ENCODE data around the gene GUCY1B1. TPM values are rescaled to one million over a fixed set of nuclear protein-coding genes. Genes with fewer than 3 reads are reported as not detected.

GUCY1B1 gene
- total RNA-seq, 1 experiment from 2014 or later: not detected

DNA sequence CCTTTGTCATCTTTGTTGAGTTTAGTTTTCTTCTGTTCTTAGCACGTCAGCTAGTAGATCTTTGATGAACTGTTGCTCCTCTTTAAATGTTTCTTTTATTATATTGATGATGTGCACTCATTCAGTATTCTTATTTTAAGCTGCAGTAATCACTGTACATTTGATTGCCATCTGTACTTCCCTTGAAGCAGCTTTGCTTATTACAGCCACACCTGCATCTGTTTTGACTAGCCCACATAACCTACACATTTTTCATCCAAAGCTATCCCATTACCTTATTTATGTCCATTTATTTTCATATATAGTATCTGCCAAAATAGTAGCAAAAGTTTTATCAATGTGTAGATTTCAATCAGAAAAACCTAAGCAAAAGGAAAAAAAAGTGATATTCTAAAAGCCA, 23.9 kb upstream of the GUCY1B1 start:
- no peak overlapping the region for H3K4me3 Mint-ChIP-seq (ENCODE audit: unreplicated experiment)
- TF ChIP-seq, protein P1, sequence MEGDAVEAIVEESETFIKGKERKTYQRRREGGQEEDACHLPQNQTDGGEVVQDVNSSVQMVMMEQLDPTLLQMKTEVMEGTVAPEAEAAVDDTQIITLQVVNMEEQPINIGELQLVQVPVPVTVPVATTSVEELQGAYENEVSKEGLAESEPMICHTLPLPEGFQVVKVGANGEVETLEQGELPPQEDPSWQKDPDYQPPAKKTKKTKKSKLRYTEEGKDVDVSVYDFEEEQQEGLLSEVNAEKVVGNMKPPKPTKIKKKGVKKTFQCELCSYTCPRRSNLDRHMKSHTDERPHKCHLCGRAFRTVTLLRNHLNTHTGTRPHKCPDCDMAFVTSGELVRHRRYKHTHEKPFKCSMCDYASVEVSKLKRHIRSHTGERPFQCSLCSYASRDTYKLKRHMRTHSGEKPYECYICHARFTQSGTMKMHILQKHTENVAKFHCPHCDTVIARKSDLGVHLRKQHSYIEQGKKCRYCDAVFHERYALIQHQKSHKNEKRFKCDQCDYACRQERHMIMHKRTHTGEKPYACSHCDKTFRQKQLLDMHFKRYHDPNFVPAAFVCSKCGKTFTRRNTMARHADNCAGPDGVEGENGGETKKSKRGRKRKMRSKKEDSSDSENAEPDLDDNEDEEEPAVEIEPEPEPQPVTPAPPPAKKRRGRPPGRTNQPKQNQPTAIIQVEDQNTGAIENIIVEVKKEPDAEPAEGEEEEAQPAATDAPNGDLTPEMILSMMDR (IDR thresholded peaks at IDR 0.05; ENCODE audit: insufficient read depth in 1 of 2, low read depth in 1 of 2, low read length in 1 of 2, severe bottlenecking in 1 of 2, unreplicated experiment in 1 of 2): no peak
- no peaks in the 10 kb centered on the region for H3K27me3 Mint-ChIP-seq (ENCODE audit: insufficient read depth, unreplicated experiment)
- no TSS peak for BruUV-seq (replicated peaks)
- DNase-seq: no peak
- no peaks in the 10 kb centered on the region for H3K9me3 Mint-ChIP-seq (ENCODE audit: unreplicated experiment)
- no peaks in the 10 kb centered on the region for H3K36me3 Mint-ChIP-seq (ENCODE audit: insufficient read depth, unreplicated experiment)
- no peaks in the 10 kb centered on the region for H3K36me3 ChIP-seq (ENCODE audit: control insufficient read depth, insufficient read depth, low read length)
- intact Hi-C loops (cut with micrococcal nuclease; ENCODE audit: unreplicated experiment): no loop called here
- H3K27me3 ChIP-seq (replicated peaks; ENCODE audit: control insufficient read depth, insufficient read depth, low read length): no peaks in the 10 kb centered on the region
- no peak overlapping the region for H3K4me3 ChIP-seq (ENCODE audit: low read depth, low read length)
- H3K4me1 ChIP-seq: no peaks in the 10 kb centered on the region; the same call in 1 of the 2 replicates
- POLR2A ChIA-PET: no interaction called here
- CTCF ChIA-PET: no interaction called here
- peaks cover 7% of the 10 kb centered on the region for H3K4me1 Mint-ChIP-seq (ENCODE audit: low read depth, unreplicated experiment)
- H3K9me3 ChIP-seq: no peaks in the 10 kb centered on the region
- no peak overlapping the region for H3K27ac Mint-ChIP-seq (ENCODE audit: unreplicated experiment)

DNA sequence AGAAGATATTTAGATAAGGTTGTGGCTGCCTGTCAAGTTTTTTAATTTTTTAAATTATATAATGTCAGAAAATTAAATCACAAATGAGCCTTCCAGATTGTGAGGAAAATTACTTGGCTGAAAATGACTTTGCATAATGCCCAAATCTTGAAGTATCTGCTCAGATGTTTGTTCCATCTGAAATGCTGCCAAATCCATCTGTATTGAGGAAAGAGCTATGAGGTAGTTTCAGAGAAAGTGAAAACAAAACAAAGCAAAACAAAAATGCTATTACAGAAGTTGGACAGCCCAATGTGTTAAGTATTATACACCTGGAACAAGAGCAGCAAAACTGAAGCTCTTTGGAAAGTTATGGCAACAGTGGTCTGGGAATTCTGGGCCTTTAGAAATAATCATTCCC, 23.3 kb upstream of the GUCY1B1 start:
- DNase-seq: no peak
- no peaks in the 10 kb centered on the region for H3K27me3 ChIP-seq (replicated peaks; ENCODE audit: control insufficient read depth, insufficient read depth, low read length)
- ChIA-PET POLR2A (no interaction called here), CTCF (no interaction called here)
- H3K4me1 ChIP-seq: no peaks in the 10 kb centered on the region; the same call in 1 of the 2 replicates
- H3K27ac Mint-ChIP-seq (ENCODE audit: unreplicated experiment): no peak overlapping the region
- no peak overlapping the region for H3K4me3 Mint-ChIP-seq (ENCODE audit: unreplicated experiment)
- TF ChIP-seq, protein P1 (IDR thresholded peaks at IDR 0.05; ENCODE audit: insufficient read depth in 1 of 2, low read depth in 1 of 2, low read length in 1 of 2, severe bottlenecking in 1 of 2, unreplicated experiment in 1 of 2): no peak
- no peaks in the 10 kb centered on the region for H3K36me3 ChIP-seq (ENCODE audit: control insufficient read depth, insufficient read depth, low read length)
- no TSS peak for BruUV-seq (replicated peaks)
- intact Hi-C loops (cut with micrococcal nuclease; ENCODE audit: unreplicated experiment): no loop called here
- H3K9me3 Mint-ChIP-seq (ENCODE audit: unreplicated experiment): no peaks in the 10 kb centered on the region
- H3K4me1 Mint-ChIP-seq (ENCODE audit: low read depth, unreplicated experiment): peaks cover 7% of the 10 kb centered on the region
- no peaks in the 10 kb centered on the region for H3K9me3 ChIP-seq
- H3K4me3 ChIP-seq (ENCODE audit: low read depth, low read length): no peak overlapping the region
- no peaks in the 10 kb centered on the region for H3K27me3 Mint-ChIP-seq (ENCODE audit: insufficient read depth, unreplicated experiment)
- no peaks in the 10 kb centered on the region for H3K36me3 Mint-ChIP-seq (ENCODE audit: insufficient read depth, unreplicated experiment)

DNA sequence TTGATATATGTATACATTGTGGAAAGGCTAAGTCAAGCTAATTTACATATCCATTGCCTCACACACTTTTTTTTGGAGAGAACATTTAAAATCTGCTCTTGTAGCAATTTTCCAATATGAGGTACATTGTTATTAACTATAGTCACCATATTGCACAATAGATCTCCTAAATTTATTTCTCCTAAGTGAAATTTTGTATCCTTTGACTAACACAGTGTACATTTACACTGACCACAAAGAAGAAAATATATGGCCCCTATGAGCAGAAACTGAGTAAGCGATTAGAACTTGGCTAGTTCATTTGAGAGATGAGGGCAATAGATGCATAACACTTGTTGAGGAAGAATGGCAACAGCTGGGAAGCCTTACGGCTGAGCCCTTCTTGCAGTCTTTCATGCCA, 20.3 kb upstream of the GUCY1B1 start:
- TF ChIP-seq, protein P1 (IDR thresholded peaks at IDR 0.05; ENCODE audit: insufficient read depth in 1 of 2, low read depth in 1 of 2, low read length in 1 of 2, severe bottlenecking in 1 of 2, unreplicated experiment in 1 of 2): no peak
- Mint-ChIP-seq H3K36me3 (ENCODE audit: insufficient read depth, unreplicated experiment) (no peaks in the 10 kb centered on the region), H3K4me3 (ENCODE audit: unreplicated experiment) (no peak overlapping the region), H3K4me1 (ENCODE audit: low read depth, unreplicated experiment) (peaks cover 7% of the 10 kb centered on the region), H3K9me3 (ENCODE audit: unreplicated experiment) (no peaks in the 10 kb centered on the region), H3K27ac (ENCODE audit: unreplicated experiment) (no peak overlapping the region), H3K27me3 (ENCODE audit: insufficient read depth, unreplicated experiment) (no peaks in the 10 kb centered on the region)
- CTCF ChIA-PET: no interaction called here
- no peaks in the 10 kb centered on the region; the same call in 1 of the 2 replicates for H3K4me1 ChIP-seq
- intact Hi-C loops (cut with micrococcal nuclease; ENCODE audit: unreplicated experiment): no loop called here
- H3K4me3 ChIP-seq (ENCODE audit: low read depth, low read length): no peak overlapping the region
- no peak for DNase-seq
- no peaks in the 10 kb centered on the region for H3K27me3 ChIP-seq (replicated peaks; ENCODE audit: control insufficient read depth, insufficient read depth, low read length)
- no peaks in the 10 kb centered on the region for H3K36me3 ChIP-seq (ENCODE audit: control insufficient read depth, insufficient read depth, low read length)
- BruUV-seq (replicated peaks): no TSS peak
- POLR2A ChIA-PET: no interaction called here
- H3K9me3 ChIP-seq: no peaks in the 10 kb centered on the region
